Keratinocyte (primary cell): ENCODE results near the gene ACTR3C.
"Not testable (repeated sequence)": the region's sequence is repeated elsewhere in the genome, so short reads cannot be mapped to it uniquely, and the experiment has no call there.

Experiments
- CTCF ChIP-seq, 3 experiments: IDR thresholded peaks in 1 of 3; conservative IDR thresholded peaks in 1 of 3; optimal IDR thresholded peaks in 1 of 3; 2 replicates in 2 of 3; 3 replicates in 1 of 3; pipeline versions ENCODE3 to v1.5.1; 2011; ENCODE audit warnings: low read length in 3 of 3, mild to moderate bottlenecking in 3 of 3, moderate library complexity in 2 of 3, control low read depth in 1 of 3, inconsistent platforms in 1 of 3; ENCODE audit not compliant: insufficient read depth in 2 of 3; ENCODE audit errors: extremely low read depth in 1 of 3
- EZH2 ChIP-seq: IDR thresholded peaks from one replicate; pipeline ENCODE4 v1.6.1; 2012; ENCODE audit warnings: inconsistent platforms, mild to moderate bottlenecking, low read length, moderate library complexity

- TF ChIP-seq EZH2 = not testable (repeated sequence)
- peak; percentile 41 to 50 (median 48) for TF ChIP-seq CTCF (optimal IDR thresholded peaks at IDR 0.05 in 1 of 3, IDR thresholded peaks at IDR 0.05 in 1 of 3, conservative IDR thresholded peaks at IDR 0.05 in 1 of 3; ENCODE audit: extremely low read depth in 1 of 3, insufficient read depth in 2 of 3, low read length in 3 of 3)
These were observed 47.1 kb downstream of the ACTR3C start for GRCh38 chr7:150276132-150276695.
